ENCODE data around the gene KCNH8. TPM values are rescaled to one million over a fixed set of nuclear protein-coding genes. Genes with fewer than 3 reads are reported as not detected.

KCNH8 gene
- total RNA-seq, 4 donors from 2014 or later: 0.11 to 0.42 (median 0.26) TPM

DNA sequence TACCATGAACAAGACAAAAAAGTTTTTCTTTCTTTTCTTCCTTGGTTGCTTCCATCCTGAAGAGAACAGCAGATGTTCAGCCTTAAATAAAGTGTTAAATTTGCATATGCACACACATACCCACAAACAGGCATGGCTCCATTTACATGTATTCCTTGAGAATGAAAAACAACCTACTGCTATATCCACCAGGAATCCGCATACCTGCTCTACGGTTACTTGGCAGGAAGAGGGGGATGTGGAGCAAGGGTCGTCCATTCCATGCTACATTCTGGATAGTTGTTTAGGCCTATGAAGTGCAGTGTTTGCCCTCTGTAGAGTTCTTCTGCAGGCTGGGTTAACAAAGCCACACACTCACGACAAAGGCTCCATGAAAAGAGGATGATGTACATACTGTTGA lies 322.8 kb downstream of the KCNH8 start:
- Histone ChIP-seq H3K27ac (replicated peaks in 1 of 4) (no peak overlapping the region), H3K36me3 (no peaks in the 10 kb centered on the region), H3K9me3 (no peaks in the 10 kb centered on the region), H3K27me3 (no peaks in the 10 kb centered on the region), H3K4me1 (no peaks in the 10 kb centered on the region), H3K4me3 (no peak overlapping the region)
- no peak for DNase-seq (ENCODE audit: extremely low spot score)
- WGBS: 80% methylated on average over 4 of the region's 4 CpGs
- TF ChIP-seq, protein P1, sequence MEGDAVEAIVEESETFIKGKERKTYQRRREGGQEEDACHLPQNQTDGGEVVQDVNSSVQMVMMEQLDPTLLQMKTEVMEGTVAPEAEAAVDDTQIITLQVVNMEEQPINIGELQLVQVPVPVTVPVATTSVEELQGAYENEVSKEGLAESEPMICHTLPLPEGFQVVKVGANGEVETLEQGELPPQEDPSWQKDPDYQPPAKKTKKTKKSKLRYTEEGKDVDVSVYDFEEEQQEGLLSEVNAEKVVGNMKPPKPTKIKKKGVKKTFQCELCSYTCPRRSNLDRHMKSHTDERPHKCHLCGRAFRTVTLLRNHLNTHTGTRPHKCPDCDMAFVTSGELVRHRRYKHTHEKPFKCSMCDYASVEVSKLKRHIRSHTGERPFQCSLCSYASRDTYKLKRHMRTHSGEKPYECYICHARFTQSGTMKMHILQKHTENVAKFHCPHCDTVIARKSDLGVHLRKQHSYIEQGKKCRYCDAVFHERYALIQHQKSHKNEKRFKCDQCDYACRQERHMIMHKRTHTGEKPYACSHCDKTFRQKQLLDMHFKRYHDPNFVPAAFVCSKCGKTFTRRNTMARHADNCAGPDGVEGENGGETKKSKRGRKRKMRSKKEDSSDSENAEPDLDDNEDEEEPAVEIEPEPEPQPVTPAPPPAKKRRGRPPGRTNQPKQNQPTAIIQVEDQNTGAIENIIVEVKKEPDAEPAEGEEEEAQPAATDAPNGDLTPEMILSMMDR (IDR thresholded peaks at IDR 0.05): no peak
- no peak for TF ChIP-seq POLR2A (IDR thresholded peaks at IDR 0.05; ENCODE audit: low read depth)
- no peak for TF ChIP-seq POLR2AphosphoS5 (IDR thresholded peaks at IDR 0.05)
- TF ChIP-seq EP300 (IDR thresholded peaks at IDR 0.05): no peak
- intact Hi-C loops (cut with DNase I): no loop called here

DNA sequence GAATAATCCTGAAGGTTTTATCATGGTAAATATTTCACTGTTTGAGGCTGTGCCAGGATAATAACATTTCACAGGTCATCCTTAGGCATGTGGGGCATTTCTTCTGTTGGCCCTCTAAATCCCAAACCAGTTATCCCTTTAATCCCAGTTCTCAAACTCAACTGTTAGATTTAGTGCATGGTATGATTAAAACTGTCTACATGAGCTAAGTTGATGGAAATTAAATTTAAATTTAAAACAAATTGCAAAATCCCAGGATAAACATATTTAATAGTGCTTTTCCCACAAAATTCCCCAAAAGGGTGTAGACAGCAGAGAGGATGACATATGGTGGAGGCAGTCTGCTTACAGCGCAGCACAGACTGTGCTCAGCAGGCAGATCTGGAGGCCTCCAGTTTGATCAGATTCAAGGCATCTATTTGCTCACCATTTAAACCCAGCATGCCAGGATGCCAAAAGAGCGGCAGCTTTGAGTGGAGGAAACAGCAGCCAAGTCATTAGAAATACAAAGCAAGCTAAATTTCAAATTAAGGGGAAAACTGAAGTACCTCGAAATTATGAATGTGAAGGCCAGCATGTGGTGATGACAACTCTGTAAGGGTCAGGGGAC lies 325.8 kb downstream of the KCNH8 start:
- intact Hi-C loops (cut with DNase I): no loop called here
- WGBS: 72% methylated on average over 3 of the region's 3 CpGs
- no peak for DNase-seq (ENCODE audit: extremely low spot score)

DNA sequence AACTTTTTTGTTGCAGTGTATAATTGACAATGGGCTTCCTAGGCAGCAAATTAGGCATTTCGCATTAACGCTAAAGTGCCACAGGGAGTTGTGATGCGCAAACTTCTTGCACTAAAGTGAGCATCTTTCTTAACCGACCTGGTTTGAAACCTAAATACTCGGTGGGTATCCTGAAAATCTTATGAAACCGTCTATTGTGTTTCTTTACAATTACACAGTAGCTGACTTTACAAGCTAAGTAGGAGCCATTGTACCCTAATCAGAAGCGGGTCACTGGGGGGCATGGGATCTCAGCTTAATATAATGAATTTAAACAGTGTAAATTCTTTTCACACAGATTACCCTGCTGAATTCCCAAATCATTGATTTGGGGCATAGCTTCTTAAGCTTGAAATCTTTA lies 328.0 kb downstream of the KCNH8 start:
- H3K27ac ChIP-seq (replicated peaks in 1 of 4): no peak overlapping the region
- no peak overlapping the region for H3K4me3 ChIP-seq
- no peaks in the 10 kb centered on the region for H3K27me3 ChIP-seq
- no peaks in the 10 kb centered on the region for H3K9me3 ChIP-seq
- WGBS: 78% methylated on average over 7 of the region's 7 CpGs
- no peaks in the 10 kb centered on the region for H3K4me1 ChIP-seq
- no peaks in the 10 kb centered on the region for H3K36me3 ChIP-seq
- intact Hi-C loops (cut with DNase I): no loop called here
- TF ChIP-seq, protein P1 (IDR thresholded peaks at IDR 0.05): no peak
- TF ChIP-seq POLR2AphosphoS5 (IDR thresholded peaks at IDR 0.05): no peak
- no peak for TF ChIP-seq EP300 (IDR thresholded peaks at IDR 0.05)
- TF ChIP-seq POLR2A (IDR thresholded peaks at IDR 0.05; ENCODE audit: low read depth): no peak
- no peak for DNase-seq (ENCODE audit: extremely low spot score)

More for the DNA sequence above, 325.8 kb downstream of the KCNH8 start:
- Histone ChIP-seq H3K36me3 (no peaks in the 10 kb centered on the region), H3K4me3 (no peak overlapping the region), H3K27ac (replicated peaks in 1 of 4) (no peak overlapping the region), H3K9me3 (no peaks in the 10 kb centered on the region), H3K4me1 (no peaks in the 10 kb centered on the region), H3K27me3 (no peaks in the 10 kb centered on the region)
- TF ChIP-seq, protein P1 (IDR thresholded peaks at IDR 0.05): no peak
- TF ChIP-seq EP300 (IDR thresholded peaks at IDR 0.05) (no peak), POLR2AphosphoS5 (IDR thresholded peaks at IDR 0.05) (no peak), POLR2A (IDR thresholded peaks at IDR 0.05; ENCODE audit: low read depth) (no peak)

DNA sequence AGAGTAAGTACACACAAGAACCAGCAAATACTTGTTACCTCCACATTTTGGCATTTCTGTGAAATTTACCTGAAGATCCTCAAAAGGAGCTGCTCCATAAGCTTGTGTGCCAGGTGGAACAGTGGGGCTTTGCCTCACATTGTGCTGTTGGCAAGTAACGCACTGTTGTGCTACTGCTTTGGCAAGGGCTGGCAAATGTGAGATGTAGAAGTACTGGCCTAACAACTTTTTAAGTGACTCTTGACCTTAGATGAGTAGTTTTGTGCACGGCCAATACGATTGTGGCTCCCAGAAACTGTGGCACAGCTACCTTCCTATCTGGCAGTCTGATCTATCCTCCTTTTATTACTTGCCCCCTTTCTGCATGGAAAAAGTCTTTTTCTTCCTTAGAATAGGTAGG lies 337.0 kb downstream of the KCNH8 start:
- Histone ChIP-seq H3K27me3 (no peaks in the 10 kb centered on the region), H3K27ac (replicated peaks in 1 of 4) (no peak overlapping the region), H3K4me3 (no peak overlapping the region), H3K4me1 (no peaks in the 10 kb centered on the region), H3K9me3 (no peaks in the 10 kb centered on the region), H3K36me3 (no peaks in the 10 kb centered on the region)
- TF ChIP-seq POLR2AphosphoS5 (IDR thresholded peaks at IDR 0.05) (no peak), POLR2A (IDR thresholded peaks at IDR 0.05; ENCODE audit: low read depth) (no peak), EP300 (IDR thresholded peaks at IDR 0.05) (no peak)
- TF ChIP-seq, protein P1 (IDR thresholded peaks at IDR 0.05): no peak
- intact Hi-C loops (cut with DNase I): no loop called here
- DNase-seq (ENCODE audit: extremely low spot score): no peak
- 87% methylated on average over 3 of the region's 3 CpGs for WGBS

DNA sequence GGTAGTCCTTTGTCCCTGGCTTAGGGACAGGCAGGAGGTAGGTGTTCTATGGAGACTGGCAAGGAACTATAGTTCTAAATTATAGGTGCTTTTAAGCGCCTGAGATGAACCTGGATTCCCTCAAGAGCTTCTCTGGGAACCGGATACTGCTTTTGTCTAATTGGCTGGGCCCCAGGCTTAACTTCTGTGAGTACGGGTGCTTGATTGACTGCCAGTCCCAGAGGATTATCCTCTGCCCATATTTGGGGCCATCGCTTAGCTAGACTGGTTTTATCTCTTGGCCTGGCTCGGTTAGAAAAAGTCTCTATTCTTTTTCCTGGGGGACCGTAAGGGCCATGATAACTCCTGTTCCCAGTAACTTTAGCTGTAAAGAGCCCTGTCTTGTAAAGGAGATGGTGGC lies 339.1 kb downstream of the KCNH8 start:
- no peak for DNase-seq (ENCODE audit: extremely low spot score)
- TF ChIP-seq EP300 (IDR thresholded peaks at IDR 0.05): no peak
- TF ChIP-seq, protein P1 (IDR thresholded peaks at IDR 0.05): no peak
- TF ChIP-seq POLR2A (IDR thresholded peaks at IDR 0.05; ENCODE audit: low read depth): no peak
- no peak for TF ChIP-seq POLR2AphosphoS5 (IDR thresholded peaks at IDR 0.05)
- Histone ChIP-seq H3K36me3 (no peaks in the 10 kb centered on the region), H3K9me3 (no peaks in the 10 kb centered on the region), H3K4me3 (no peak overlapping the region), H3K4me1 (no peaks in the 10 kb centered on the region), H3K27me3 (no peaks in the 10 kb centered on the region), H3K27ac (replicated peaks in 1 of 4) (no peak overlapping the region)
- intact Hi-C loops (cut with DNase I): no loop called here
- WGBS: 71% methylated on average over 6 of the region's 6 CpGs
